ENCODE data around the gene RPS6KA2. TPM values are rescaled to one million over a fixed set of nuclear protein-coding genes. Genes with fewer than 3 reads are reported as not detected.

The RPS6KA2 gene
- total and polyA plus RNA-seq, 4 experiments from 2014 or later: 1.1 to 10.6 (median 6.6) TPM

DNA sequence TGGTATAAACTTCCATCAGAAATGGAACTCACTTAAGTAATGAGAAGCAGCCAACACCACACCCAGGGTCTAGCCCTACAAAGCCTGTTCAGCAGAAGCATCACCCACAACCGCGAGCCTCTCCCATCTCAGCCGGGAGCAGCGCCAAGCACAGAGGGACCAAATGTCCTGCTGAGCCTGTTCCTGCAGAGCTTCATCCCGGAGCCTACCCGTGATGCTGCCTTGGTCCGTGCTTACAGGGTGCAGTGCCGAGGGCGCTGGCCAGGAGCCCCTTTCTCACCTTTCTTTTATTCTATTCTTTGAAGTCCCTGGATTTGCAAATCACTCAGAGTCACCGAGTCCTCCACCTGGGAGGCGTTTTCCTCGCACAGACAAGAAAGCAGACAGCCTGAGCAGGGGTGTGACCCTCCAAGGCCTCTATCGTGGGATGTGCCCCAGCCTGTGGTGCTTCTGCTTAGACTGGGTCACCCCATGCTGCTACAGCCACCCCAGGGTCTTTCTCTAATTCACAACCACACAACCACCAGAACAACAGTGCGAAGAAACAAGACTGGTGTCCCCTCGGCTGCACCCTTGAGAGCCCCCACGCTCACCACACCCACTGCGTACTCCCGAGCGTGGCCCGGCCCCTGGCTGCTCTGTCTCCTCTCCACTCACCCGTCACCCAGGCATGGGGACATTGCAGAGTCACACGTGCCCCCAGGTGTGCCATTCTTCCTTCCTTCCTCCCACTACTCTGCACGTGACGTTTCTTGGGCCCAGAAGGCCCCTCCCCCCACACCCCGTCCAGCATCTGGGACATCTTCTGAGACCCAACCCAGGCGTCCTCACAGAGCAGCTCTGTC, 152.1 kb downstream of the RPS6KA2 start:
- Histone ChIP-seq H3K27me3 (ENCODE audit: insufficient read depth, low read length) (no peaks in the 10 kb centered on the region), H3K27ac (ENCODE audit: low read depth, low read length) (no peak overlapping the region), H3K36me3 (ENCODE audit: insufficient read depth, low read length) (no peaks in the 10 kb centered on the region), H3K4me1 (ENCODE audit: insufficient read depth, low read length) (peaks cover 6% of the 10 kb centered on the region), H3K9me3 (ENCODE audit: control insufficient read depth in 1 of 2, low read length in 2 of 2) (no peaks in the 10 kb centered on the region), H3K4me3 (ENCODE audit: low read length in 2 of 2) (no peak overlapping the region)
- no peaks in the 10 kb centered on the region for H3K9me3 Mint-ChIP-seq
- no peak overlapping the region for H3K4me3 Mint-ChIP-seq
- peaks cover 0 to 15% (median 3%) of the 10 kb centered on the region in 4 donors for H3K4me1 Mint-ChIP-seq
- no peaks in the 10 kb centered on the region for H3K27me3 Mint-ChIP-seq
- CTCF ChIA-PET (ENCODE audit: partially characterized antibody): interaction anchor here (0.7 kb wide), 1 partner anchor 18 kb away, joined by 3 read pairs; no protein-coding TSS in a partner anchor
- H3K27ac Mint-ChIP-seq: peak overlapping the region in 1 of 7 donors; percentile 64
- POLR2A ChIA-PET (ENCODE audit: partially characterized antibody): no interaction called here
- peaks cover 0 to 4% of the 10 kb centered on the region in 2 donors for H3K36me3 Mint-ChIP-seq
- no peak for DNase-seq
- intact Hi-C loops (cut with micrococcal nuclease): no loop called here

DNA sequence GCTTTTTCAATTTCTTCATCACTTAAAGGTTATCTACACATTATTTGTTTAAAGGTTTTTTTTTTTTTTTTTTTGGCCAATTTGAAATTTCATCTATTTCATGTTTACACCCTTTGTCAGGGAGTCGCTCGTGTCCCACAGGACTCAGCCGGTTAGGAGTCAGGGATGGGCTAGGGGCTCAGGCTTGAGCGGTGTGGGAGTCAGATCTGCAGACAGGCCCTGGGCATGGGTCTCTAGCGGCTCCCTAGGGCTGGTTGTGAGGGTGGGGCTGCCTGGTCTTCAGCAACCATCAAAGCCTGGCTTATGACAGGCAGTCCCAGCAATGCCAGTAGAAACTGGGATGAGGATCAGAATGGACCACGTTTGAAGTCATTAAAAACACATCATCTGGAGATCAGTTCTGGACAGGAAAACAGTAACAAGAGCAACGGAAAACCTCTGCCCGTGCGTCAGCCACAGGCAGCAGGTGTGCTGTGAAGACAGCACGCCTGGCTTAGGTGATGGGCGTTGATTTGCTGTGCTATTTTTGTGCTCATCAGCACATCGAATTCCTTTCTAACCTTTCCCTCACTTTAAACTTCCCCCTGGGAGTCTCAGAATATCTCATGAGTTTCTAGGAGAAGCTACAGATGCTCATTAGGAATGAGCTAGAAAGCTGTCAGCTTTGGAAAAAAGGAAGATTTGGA, 153.0 kb downstream of the RPS6KA2 start:
- H3K9me3 ChIP-seq (ENCODE audit: control insufficient read depth in 1 of 2, low read length in 2 of 2): no peaks in the 10 kb centered on the region
- H3K27ac ChIP-seq (ENCODE audit: low read depth, low read length): no peak overlapping the region
- H3K36me3 Mint-ChIP-seq: no peaks in the 10 kb centered on the region
- intact Hi-C loops (cut with micrococcal nuclease): no loop called here
- DNase-seq: no peak
- peak overlapping the region in 5 of 7 donors; percentile 15 to 78 (median 29) for H3K27ac Mint-ChIP-seq
- peaks cover 6% of the 10 kb centered on the region for H3K4me1 ChIP-seq (ENCODE audit: insufficient read depth, low read length)
- no peaks in the 10 kb centered on the region for H3K27me3 Mint-ChIP-seq
- H3K9me3 Mint-ChIP-seq: no peaks in the 10 kb centered on the region
- ChIA-PET POLR2A (ENCODE audit: partially characterized antibody) (no interaction called here), CTCF (ENCODE audit: partially characterized antibody) (interaction anchor here (0.7 kb wide), 2 partner anchors 17 to 139 kb away, joined by 3 read pairs; no protein-coding TSS in a partner anchor)
- H3K4me3 Mint-ChIP-seq: no peak overlapping the region
- no peaks in the 10 kb centered on the region for H3K27me3 ChIP-seq (ENCODE audit: insufficient read depth, low read length)
- H3K36me3 ChIP-seq (ENCODE audit: insufficient read depth, low read length): no peaks in the 10 kb centered on the region
- peaks cover 0 to 15% (median 2%) of the 10 kb centered on the region in 4 donors for H3K4me1 Mint-ChIP-seq
- H3K4me3 ChIP-seq (ENCODE audit: low read length in 2 of 2): no peak overlapping the region

DNA sequence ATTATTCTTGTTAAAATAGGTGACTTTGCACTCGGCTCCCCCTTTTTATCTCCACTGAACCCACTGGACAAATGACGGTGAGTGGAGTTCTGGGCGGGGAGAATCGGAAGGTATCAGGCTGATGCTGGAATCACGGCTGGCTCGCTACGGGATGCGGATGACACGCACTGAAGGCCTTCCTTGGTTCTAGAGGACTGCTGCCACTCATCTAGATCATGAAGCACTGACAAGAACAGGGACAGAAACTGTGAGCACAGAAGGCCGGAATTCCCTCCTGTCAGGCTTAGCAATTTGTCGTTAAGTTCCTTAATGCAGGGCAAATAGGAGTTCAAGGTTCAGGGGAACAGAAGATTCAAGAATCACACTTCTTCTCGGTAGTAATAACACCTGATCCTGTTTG, 154.4 kb downstream of the RPS6KA2 start:
- H3K9me3 Mint-ChIP-seq: no peaks in the 10 kb centered on the region
- no peaks in the 10 kb centered on the region for H3K27me3 Mint-ChIP-seq
- ChIA-PET CTCF (ENCODE audit: partially characterized antibody) (no interaction called here), POLR2A (ENCODE audit: partially characterized antibody) (no interaction called here)
- H3K27ac ChIP-seq (ENCODE audit: low read depth, low read length): no peak overlapping the region
- H3K36me3 Mint-ChIP-seq: no peaks in the 10 kb centered on the region
- H3K27ac Mint-ChIP-seq: peak overlapping the region in 3 of 7 donors; percentile 1 to 55 (median 14)
- H3K9me3 ChIP-seq (ENCODE audit: control insufficient read depth in 1 of 2, low read length in 2 of 2): no peaks in the 10 kb centered on the region
- no peaks in the 10 kb centered on the region for H3K27me3 ChIP-seq (ENCODE audit: insufficient read depth, low read length)
- H3K4me3 Mint-ChIP-seq: no peak overlapping the region
- intact Hi-C loops (cut with micrococcal nuclease): no loop called here
- no peak overlapping the region for H3K4me3 ChIP-seq (ENCODE audit: low read length in 2 of 2)
- DNase-seq: no peak
- H3K4me1 ChIP-seq (ENCODE audit: insufficient read depth, low read length): peaks cover 6% of the 10 kb centered on the region
- H3K4me1 Mint-ChIP-seq: peaks cover 0 to 15% (median 2%) of the 10 kb centered on the region in 4 donors
- no peaks in the 10 kb centered on the region for H3K36me3 ChIP-seq (ENCODE audit: insufficient read depth, low read length)

DNA sequence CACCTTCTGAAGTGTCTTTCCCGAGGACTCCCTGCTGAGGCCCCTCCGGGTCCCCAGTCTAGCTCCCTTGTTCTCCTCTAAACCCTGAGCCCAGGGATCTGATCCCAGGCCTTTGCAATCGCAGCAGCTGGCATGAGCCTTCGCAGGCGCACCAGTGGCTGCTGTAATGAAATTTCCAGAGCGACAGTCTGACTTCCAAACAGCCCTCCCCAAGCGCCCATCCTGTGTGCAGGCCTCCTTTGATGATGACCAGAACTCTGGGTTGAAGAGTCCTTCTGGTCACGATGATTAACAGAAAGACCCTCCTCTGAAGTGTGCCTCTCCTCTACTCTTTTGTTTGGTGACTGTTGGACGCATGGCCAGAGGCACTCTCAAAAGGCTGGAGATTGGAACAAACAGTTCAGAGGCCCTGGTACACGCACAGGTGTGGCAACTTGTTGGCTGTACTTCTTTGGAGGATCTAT, 155.2 kb downstream of the RPS6KA2 start:
- intact Hi-C loops (cut with micrococcal nuclease): no loop called here
- Mint-ChIP-seq H3K27ac (peak overlapping the region in 1 of 7 donors; percentile 22), H3K4me1 (peaks cover 0 to 15% (median 2%) of the 10 kb centered on the region in 4 donors), H3K4me3 (no peak overlapping the region), H3K36me3 (no peaks in the 10 kb centered on the region), H3K27me3 (no peaks in the 10 kb centered on the region), H3K9me3 (no peaks in the 10 kb centered on the region)
- Histone ChIP-seq H3K4me3 (ENCODE audit: low read length in 2 of 2) (no peak overlapping the region), H3K36me3 (ENCODE audit: insufficient read depth, low read length) (no peaks in the 10 kb centered on the region), H3K9me3 (ENCODE audit: control insufficient read depth in 1 of 2, low read length in 2 of 2) (no peaks in the 10 kb centered on the region), H3K27ac (ENCODE audit: low read depth, low read length) (no peak overlapping the region), H3K27me3 (ENCODE audit: insufficient read depth, low read length) (no peaks in the 10 kb centered on the region), H3K4me1 (ENCODE audit: insufficient read depth, low read length) (peaks cover 6% of the 10 kb centered on the region)
- no peak for DNase-seq
- POLR2A ChIA-PET (ENCODE audit: partially characterized antibody): no interaction called here
- CTCF ChIA-PET (ENCODE audit: partially characterized antibody): no interaction called here

DNA sequence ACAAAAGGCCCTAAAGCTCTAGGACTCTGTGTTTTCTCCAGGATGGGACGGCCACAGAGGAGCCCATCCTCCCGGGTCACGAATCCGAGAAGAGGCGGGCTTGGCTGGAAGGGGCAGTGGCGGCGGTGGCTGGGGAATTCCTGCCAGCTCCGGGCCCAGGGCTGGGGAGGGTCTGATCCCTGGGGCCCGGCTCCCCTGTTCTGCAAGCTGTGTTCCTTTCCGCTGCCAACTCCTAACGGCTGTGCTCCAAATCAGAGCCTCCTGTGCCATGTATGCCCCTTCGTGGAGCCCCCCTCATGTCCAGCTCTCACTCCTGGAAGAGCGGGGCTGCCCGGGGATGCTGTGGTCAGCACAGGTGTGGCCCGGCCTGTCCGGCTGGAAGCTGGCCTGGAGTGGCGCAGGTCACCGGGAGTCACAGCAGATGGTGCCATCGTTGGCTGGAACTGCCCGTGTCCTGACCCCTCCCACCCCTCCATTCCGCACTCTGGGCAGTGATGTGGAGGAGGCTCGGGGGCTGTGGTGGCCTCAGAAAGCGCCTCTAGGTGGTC, 156.1 kb downstream of the RPS6KA2 start:
- Histone ChIP-seq H3K9me3 (ENCODE audit: control insufficient read depth in 1 of 2, low read length in 2 of 2) (no peaks in the 10 kb centered on the region), H3K36me3 (ENCODE audit: insufficient read depth, low read length) (no peaks in the 10 kb centered on the region), H3K4me1 (ENCODE audit: insufficient read depth, low read length) (peaks cover 6% of the 10 kb centered on the region), H3K27ac (ENCODE audit: low read depth, low read length) (no peak overlapping the region), H3K27me3 (ENCODE audit: insufficient read depth, low read length) (no peaks in the 10 kb centered on the region), H3K4me3 (ENCODE audit: low read length in 2 of 2) (no peak overlapping the region)
- POLR2A ChIA-PET (ENCODE audit: partially characterized antibody): no interaction called here
- H3K4me1 Mint-ChIP-seq: peaks cover 0 to 15% (median 2%) of the 10 kb centered on the region in 4 donors
- H3K9me3 Mint-ChIP-seq: no peaks in the 10 kb centered on the region
- no peak overlapping the region for H3K4me3 Mint-ChIP-seq
- no peak for DNase-seq
- no peak overlapping the region for H3K27ac Mint-ChIP-seq
- no peaks in the 10 kb centered on the region for H3K36me3 Mint-ChIP-seq
- CTCF ChIA-PET (ENCODE audit: partially characterized antibody): interaction anchor here (1.0 kb wide), 1 partner anchor 35 kb away, joined by 3 read pairs; no protein-coding TSS in a partner anchor
- intact Hi-C loops (cut with micrococcal nuclease): no loop called here
- no peaks in the 10 kb centered on the region for H3K27me3 Mint-ChIP-seq

DNA sequence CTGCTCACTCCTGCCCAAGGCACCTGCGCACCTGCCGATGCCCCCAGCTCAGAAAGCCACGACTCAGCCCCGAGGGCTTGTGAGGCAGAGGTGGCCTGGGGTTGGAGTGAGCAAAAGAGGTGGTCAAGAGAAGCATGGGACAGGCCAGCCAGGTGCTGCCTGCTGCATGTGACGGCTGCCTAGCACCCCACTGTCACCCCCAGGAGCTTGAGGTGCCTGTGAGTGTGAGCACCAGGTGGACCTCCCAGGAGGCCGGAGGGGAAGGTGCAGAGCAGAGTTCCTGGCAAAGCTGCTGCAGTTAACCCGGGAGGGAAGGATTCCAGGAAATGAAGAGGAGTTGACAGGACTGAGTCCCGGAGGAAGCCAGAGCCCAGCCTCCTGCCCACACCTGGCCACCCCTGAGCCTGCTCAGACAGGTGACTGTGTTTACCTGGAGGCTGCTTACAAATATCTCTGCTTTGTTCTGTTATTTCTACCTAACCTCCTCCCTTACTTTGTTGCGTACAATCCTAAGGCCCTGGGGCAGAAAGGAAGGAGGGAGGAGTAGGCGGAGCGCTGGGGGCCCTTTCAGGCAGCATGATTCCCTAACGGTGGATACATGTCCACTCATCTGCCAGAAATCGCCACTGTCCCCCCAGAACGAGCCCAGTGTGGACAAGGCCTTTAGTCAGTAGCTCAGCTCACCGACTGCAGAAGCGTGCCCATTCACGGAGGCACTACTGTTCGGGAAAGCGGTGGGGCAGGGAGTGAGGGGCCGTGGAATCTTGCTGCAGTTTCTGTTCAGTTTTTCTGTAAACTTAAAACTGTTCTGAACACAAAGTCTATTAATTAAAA, 156.8 kb downstream of the RPS6KA2 start:
- Histone ChIP-seq H3K4me1 (ENCODE audit: insufficient read depth, low read length) (peaks cover 6% of the 10 kb centered on the region), H3K27me3 (ENCODE audit: insufficient read depth, low read length) (no peaks in the 10 kb centered on the region), H3K4me3 (ENCODE audit: low read length in 2 of 2) (no peak overlapping the region), H3K9me3 (ENCODE audit: control insufficient read depth in 1 of 2, low read length in 2 of 2) (no peaks in the 10 kb centered on the region), H3K27ac (ENCODE audit: low read depth, low read length) (no peak overlapping the region), H3K36me3 (ENCODE audit: insufficient read depth, low read length) (no peaks in the 10 kb centered on the region)
- no peak overlapping the region for H3K4me3 Mint-ChIP-seq
- peaks cover 0 to 12% (median 2%) of the 10 kb centered on the region in 4 donors for H3K4me1 Mint-ChIP-seq
- H3K9me3 Mint-ChIP-seq: no peaks in the 10 kb centered on the region
- H3K27me3 Mint-ChIP-seq: no peaks in the 10 kb centered on the region
- no peak for DNase-seq
- POLR2A ChIA-PET (ENCODE audit: partially characterized antibody): no interaction called here
- intact Hi-C loops (cut with micrococcal nuclease): no loop called here
- H3K36me3 Mint-ChIP-seq: no peaks in the 10 kb centered on the region
- CTCF ChIA-PET (ENCODE audit: partially characterized antibody): interaction anchor here (1.0 kb wide), 1 partner anchor 35 kb away, joined by 3 read pairs; no protein-coding TSS in a partner anchor
- no peak overlapping the region for H3K27ac Mint-ChIP-seq

All from CD4-positive, alpha-beta memory T cell (primary cell).